ENCODE results near the gene CAPS.

The CAPS gene

GRCh38 chr19:5925830-5926427 lies 11.9 kb downstream of the CAPS start:
- H3K27me3 ChIP-seq (ENCODE audit: insufficient read depth, low read length, poor library complexity): no peaks in the 10 kb centered on the region
- no peak overlapping the region for H4K8ac ChIP-seq (ENCODE audit: low read depth, low read length)
- no peaks in the 10 kb centered on the region for H3K4me1 ChIP-seq (ENCODE audit: control insufficient read depth, low read depth, low read length)
- no peak overlapping the region for H4K5ac ChIP-seq (ENCODE audit: low read length)
- H3K56ac ChIP-seq (ENCODE audit: low read length): no peak overlapping the region
- H2BK120ac ChIP-seq (ENCODE audit: low read depth, low read length): no peak overlapping the region
- no peak overlapping the region for H3K27ac ChIP-seq (ENCODE audit: low read depth, low read length)
- peaks cover 14% of the 10 kb centered on the region for H3K36me3 ChIP-seq (ENCODE audit: control insufficient read depth, insufficient read depth, low read length)
- no peak overlapping the region for H3K4me2 ChIP-seq (ENCODE audit: low read length)
- H3K18ac ChIP-seq (ENCODE audit: low read length): no peak overlapping the region
- WGBS (ENCODE audit: extremely low coverage, insufficient coverage, low lambda C conversion rate): no CpG with 5 or more reads among the region's 18 CpGs
- H2AK5ac ChIP-seq (ENCODE audit: low read length): no peak overlapping the region
- H3K4me3 ChIP-seq (ENCODE audit: low read length): no peak overlapping the region
- no peak overlapping the region for H3K23ac ChIP-seq (ENCODE audit: low read length)
- no peaks in the 10 kb centered on the region for H3K79me1 ChIP-seq (ENCODE audit: low read length)
- H2BK15ac ChIP-seq (replicated peaks; ENCODE audit: low read depth): no peak overlapping the region
- H3K9ac ChIP-seq (ENCODE audit: low read length): no peak overlapping the region
- DNase-seq: no peak
- no peaks in the 10 kb centered on the region for H3K79me2 ChIP-seq (ENCODE audit: control insufficient read depth, insufficient read depth, low read length)
- H3K4ac ChIP-seq (ENCODE audit: low read depth, low read length): no peak overlapping the region
- no peak overlapping the region for H2BK5ac ChIP-seq (ENCODE audit: low read length)

GRCh38 chr19:5926641-5927440 lies 12.8 kb downstream of the CAPS start:
- H4K8ac ChIP-seq (ENCODE audit: low read depth, low read length): no peak overlapping the region
- no peak overlapping the region for H2BK5ac ChIP-seq (ENCODE audit: low read length)
- H3K56ac ChIP-seq (ENCODE audit: low read length): no peak overlapping the region
- H2BK120ac ChIP-seq (ENCODE audit: low read depth, low read length): no peak overlapping the region
- no peak overlapping the region for H3K18ac ChIP-seq (ENCODE audit: low read length)
- WGBS (ENCODE audit: extremely low coverage, insufficient coverage, low lambda C conversion rate): no CpG with 5 or more reads among the region's 14 CpGs
- no peak overlapping the region for H3K4ac ChIP-seq (ENCODE audit: low read depth, low read length)
- no peak overlapping the region for H3K4me2 ChIP-seq (ENCODE audit: low read length)
- H4K5ac ChIP-seq (ENCODE audit: low read length): no peak overlapping the region
- peaks cover 17% of the 10 kb centered on the region for H3K36me3 ChIP-seq (ENCODE audit: control insufficient read depth, insufficient read depth, low read length)
- peak; percentile 16 for DNase-seq
- no peak overlapping the region for H3K23ac ChIP-seq (ENCODE audit: low read length)
- H2AK5ac ChIP-seq (ENCODE audit: low read length): no peak overlapping the region
- H3K79me2 ChIP-seq (ENCODE audit: control insufficient read depth, insufficient read depth, low read length): no peaks in the 10 kb centered on the region
- no peaks in the 10 kb centered on the region for H3K27me3 ChIP-seq (ENCODE audit: insufficient read depth, low read length, poor library complexity)
- H3K9ac ChIP-seq (ENCODE audit: low read length): no peak overlapping the region
- H3K27ac ChIP-seq (ENCODE audit: low read depth, low read length): no peak overlapping the region
- no peaks in the 10 kb centered on the region for H3K4me1 ChIP-seq (ENCODE audit: control insufficient read depth, low read depth, low read length)
- H3K4me3 ChIP-seq (ENCODE audit: low read length): no peak overlapping the region
- no peak overlapping the region for H2BK15ac ChIP-seq (replicated peaks; ENCODE audit: low read depth)
- H3K79me1 ChIP-seq (ENCODE audit: low read length): no peaks in the 10 kb centered on the region

GRCh38 chr19:5927441-5927821 lies 13.4 kb downstream of the CAPS start:
- Histone ChIP-seq H3K4me2 (ENCODE audit: low read length) (no peak overlapping the region), H3K9ac (ENCODE audit: low read length) (no peak overlapping the region), H2BK5ac (ENCODE audit: low read length) (no peak overlapping the region), H3K4ac (ENCODE audit: low read depth, low read length) (no peak overlapping the region), H3K23ac (ENCODE audit: low read length) (no peak overlapping the region), H2AK5ac (ENCODE audit: low read length) (no peak overlapping the region), H3K27me3 (ENCODE audit: insufficient read depth, low read length, poor library complexity) (no peaks in the 10 kb centered on the region), H3K56ac (ENCODE audit: low read length) (no peak overlapping the region), H3K27ac (ENCODE audit: low read depth, low read length) (no peak overlapping the region), H3K79me1 (ENCODE audit: low read length) (no peaks in the 10 kb centered on the region), H3K4me3 (ENCODE audit: low read length) (no peak overlapping the region), H3K79me2 (ENCODE audit: control insufficient read depth, insufficient read depth, low read length) (no peaks in the 10 kb centered on the region), H3K18ac (ENCODE audit: low read length) (no peak overlapping the region), H2BK120ac (ENCODE audit: low read depth, low read length) (no peak overlapping the region), H3K4me1 (ENCODE audit: control insufficient read depth, low read depth, low read length) (no peaks in the 10 kb centered on the region), H4K5ac (ENCODE audit: low read length) (no peak overlapping the region), H2BK15ac (replicated peaks; ENCODE audit: low read depth) (no peak overlapping the region), H3K36me3 (ENCODE audit: control insufficient read depth, insufficient read depth, low read length) (peaks cover 17% of the 10 kb centered on the region), H4K8ac (ENCODE audit: low read depth, low read length) (no peak overlapping the region)
- WGBS (ENCODE audit: extremely low coverage, insufficient coverage, low lambda C conversion rate): no CpG with 5 or more reads among the region's 8 CpGs
- DNase-seq: no peak

- Histone ChIP-seq H3K27ac (ENCODE audit: low read depth, low read length) (no peak overlapping the region), H3K4ac (ENCODE audit: low read depth, low read length) (no peak overlapping the region), H4K5ac (ENCODE audit: low read length) (no peak overlapping the region), H2BK5ac (ENCODE audit: low read length) (no peak overlapping the region), H3K36me3 (ENCODE audit: control insufficient read depth, insufficient read depth, low read length) (peaks cover 20% of the 10 kb centered on the region), H3K79me2 (ENCODE audit: control insufficient read depth, insufficient read depth, low read length) (no peaks in the 10 kb centered on the region), H2AK5ac (ENCODE audit: low read length) (no peak overlapping the region), H3K18ac (ENCODE audit: low read length) (no peak overlapping the region), H3K79me1 (ENCODE audit: low read length) (peaks cover 5% of the 10 kb centered on the region), H3K56ac (ENCODE audit: low read length) (no peak overlapping the region), H3K23ac (ENCODE audit: low read length) (no peak overlapping the region), H4K8ac (ENCODE audit: low read depth, low read length) (no peak overlapping the region), H2BK15ac (replicated peaks; ENCODE audit: low read depth) (no peak overlapping the region), H3K4me2 (ENCODE audit: low read length) (no peak overlapping the region), H3K4me3 (ENCODE audit: low read length) (no peak overlapping the region), H3K27me3 (ENCODE audit: insufficient read depth, low read length, poor library complexity) (no peaks in the 10 kb centered on the region), H3K9ac (ENCODE audit: low read length) (no peak overlapping the region), H3K4me1 (ENCODE audit: control insufficient read depth, low read depth, low read length) (no peaks in the 10 kb centered on the region), H2BK120ac (ENCODE audit: low read depth, low read length) (no peak overlapping the region)
- DNase-seq: no peak
- no CpG with 5 or more reads among the region's 13 CpGs for WGBS (ENCODE audit: extremely low coverage, insufficient coverage, low lambda C conversion rate)
Measured at GRCh38 chr19:5929179-5929578, 15.1 kb downstream of the CAPS start.

GRCh38 chr19:5929625-5930024 lies 15.6 kb downstream of the CAPS start:
- H4K8ac ChIP-seq (ENCODE audit: low read depth, low read length): no peak overlapping the region
- H3K36me3 ChIP-seq (ENCODE audit: control insufficient read depth, insufficient read depth, low read length): peaks cover 20% of the 10 kb centered on the region

More at GRCh38 chr19:5929625-5930024, 15.6 kb downstream of the CAPS start:
- Histone ChIP-seq H3K27me3 (ENCODE audit: insufficient read depth, low read length, poor library complexity) (no peaks in the 10 kb centered on the region), H3K4me1 (ENCODE audit: control insufficient read depth, low read depth, low read length) (no peaks in the 10 kb centered on the region), H3K79me2 (ENCODE audit: control insufficient read depth, insufficient read depth, low read length) (no peaks in the 10 kb centered on the region), H3K4ac (ENCODE audit: low read depth, low read length) (no peak overlapping the region), H3K27ac (ENCODE audit: low read depth, low read length) (no peak overlapping the region), H3K18ac (ENCODE audit: low read length) (no peak overlapping the region), H2BK15ac (replicated peaks; ENCODE audit: low read depth) (no peak overlapping the region), H3K9ac (ENCODE audit: low read length) (no peak overlapping the region), H4K5ac (ENCODE audit: low read length) (no peak overlapping the region), H2BK5ac (ENCODE audit: low read length) (no peak overlapping the region), H3K4me3 (ENCODE audit: low read length) (no peak overlapping the region), H3K4me2 (ENCODE audit: low read length) (no peak overlapping the region), H3K23ac (ENCODE audit: low read length) (no peak overlapping the region), H2BK120ac (ENCODE audit: low read depth, low read length) (no peak overlapping the region), H3K56ac (ENCODE audit: low read length) (no peak overlapping the region), H3K79me1 (ENCODE audit: low read length) (peaks cover 5% of the 10 kb centered on the region), H2AK5ac (ENCODE audit: low read length) (no peak overlapping the region)
- no peak for DNase-seq
- no CpG with 5 or more reads among the region's 14 CpGs for WGBS (ENCODE audit: extremely low coverage, insufficient coverage, low lambda C conversion rate)

All from mesendoderm (in vitro differentiated cells).